ENCODE data around the gene RPP21. TPM values are rescaled to one million over a fixed set of nuclear protein-coding genes. Genes with fewer than 3 reads are reported as not detected.

Gene RPP21
- polyA plus RNA-seq, 1 experiment: 19.7 TPM

- H3K4me3 ChIP-seq (ENCODE audit: low read depth, low read length): no peak overlapping the region
- H3K9me3 ChIP-seq (ENCODE audit: control insufficient read depth, insufficient read depth, low read length): no peaks in the 10 kb centered on the region; the same call in 1 of the 2 replicates
- no peak overlapping the region for H3K27ac ChIP-seq (ENCODE audit: low read depth, low read length)
- CTCF ChIA-PET: no interaction called here
- H3K27me3 ChIP-seq (ENCODE audit: control insufficient read depth, insufficient read depth, low read length): no peaks in the 10 kb centered on the region
- TF ChIP-seq CTCF (IDR thresholded peaks at IDR 0.05; ENCODE audit: low read depth, low read length): no peak
- no peak for DNase-seq (ENCODE audit: low read depth, low spot score)
- POLR2A ChIA-PET: no interaction called here
Observed at GRCh38 chr6:30341218-30341617, 3.7 kb upstream of the RPP21 start.

- no peak overlapping the region for H3K27ac ChIP-seq (ENCODE audit: low read depth, low read length)
- POLR2A ChIA-PET: no interaction called here
- no peak for TF ChIP-seq CTCF (IDR thresholded peaks at IDR 0.05; ENCODE audit: low read depth, low read length)
- no peak overlapping the region for H3K4me3 ChIP-seq (ENCODE audit: low read depth, low read length)
- H3K27me3 ChIP-seq (ENCODE audit: control insufficient read depth, insufficient read depth, low read length): no peaks in the 10 kb centered on the region
- no peak for DNase-seq (ENCODE audit: low read depth, low spot score)
- CTCF ChIA-PET: no interaction called here
- H3K9me3 ChIP-seq (ENCODE audit: control insufficient read depth, insufficient read depth, low read length): no peaks in the 10 kb centered on the region; the same call in 1 of the 2 replicates
Observed at GRCh38 chr6:30341728-30342127, 3.2 kb upstream of the RPP21 start.

GRCh38 chr6:30344191-30344867 is 627 bp upstream of the RPP21 start:
- Histone ChIP-seq H3K27me3 (ENCODE audit: control insufficient read depth, insufficient read depth, low read length) (no peaks in the 10 kb centered on the region), H3K9me3 (ENCODE audit: control insufficient read depth, insufficient read depth, low read length) (no peaks in the 10 kb centered on the region; the same call in 1 of the 2 replicates), H3K4me3 (ENCODE audit: low read depth, low read length) (0 out of 2 replicates have a peak overlapping the region, but pooled peaks have one; percentile 25), H3K27ac (ENCODE audit: low read depth, low read length) (no peak overlapping the region)
- CTCF ChIA-PET: interaction anchor here (1.1 kb wide), 1 partner anchor 14 kb away, joined by 4 read pairs; no protein-coding TSS in a partner anchor
- DNase-seq (ENCODE audit: low read depth, low spot score): no peak
- no peak for TF ChIP-seq CTCF (IDR thresholded peaks at IDR 0.05; ENCODE audit: low read depth, low read length)
- POLR2A ChIA-PET: no interaction called here

- TF ChIP-seq CTCF (IDR thresholded peaks at IDR 0.05; ENCODE audit: low read depth, low read length): no peak
- DNase-seq (ENCODE audit: low read depth, low spot score): no peak
- Histone ChIP-seq H3K27me3 (ENCODE audit: control insufficient read depth, insufficient read depth, low read length) (no peaks in the 10 kb centered on the region), H3K9me3 (ENCODE audit: control insufficient read depth, insufficient read depth, low read length) (no peaks in the 10 kb centered on the region; the same call in 1 of the 2 replicates), H3K4me3 (ENCODE audit: low read depth, low read length) (peak overlapping the region; percentile 97), H3K27ac (ENCODE audit: low read depth, low read length) (no peak overlapping the region)
- ChIA-PET CTCF (no interaction called here), POLR2A (interaction anchor here (0.6 kb wide), 1 partner anchor 23 kb away, joined by 7 read pairs; no protein-coding TSS in a partner anchor)
Observed at GRCh38 chr6:30345852-30346251, 896 bp downstream of the RPP21 start.

GRCh38 chr6:30348957-30349356 is 4.0 kb downstream of the RPP21 start:
- no peak overlapping the region for H3K4me3 ChIP-seq (ENCODE audit: low read depth, low read length)
- CTCF ChIA-PET: interaction anchor here (1.4 kb wide), 1 partner anchor 9 kb away, joined by 4 read pairs; no protein-coding TSS in a partner anchor
- no peak for DNase-seq (ENCODE audit: low read depth, low spot score)
- no peaks in the 10 kb centered on the region; the same call in 1 of the 2 replicates for H3K9me3 ChIP-seq (ENCODE audit: control insufficient read depth, insufficient read depth, low read length)
- H3K27me3 ChIP-seq (ENCODE audit: control insufficient read depth, insufficient read depth, low read length): peaks cover 18% of the 10 kb centered on the region
- TF ChIP-seq CTCF (IDR thresholded peaks at IDR 0.05; ENCODE audit: low read depth, low read length): no peak
- H3K27ac ChIP-seq (ENCODE audit: low read depth, low read length): no peak overlapping the region
- POLR2A ChIA-PET: no interaction called here

Data from AG04450 (cell line).